K562 (cell line): ENCODE results near the gene RALY. TPM values are rescaled to one million over a fixed set of nuclear protein-coding genes. Genes with fewer than 3 reads are reported as not detected.

Experiments used
- ATAC-seq: fragments of 200-7000 bp; cut with Tn5 transposase; 3 replicates; pipeline ENCODE4 v1.9.1; 2020; ENCODE audit warnings: moderate library complexity
- BruUV-seq: library from RNA; stranded (reverse); fragments of 400-500 nt; replicated peaks from 2 replicates; lab custom pipeline; 2021; lab: Mats Ljungman, UMichigan
- CTCF ChIA-PET: fragments of 300-600 bp; formaldehyde crosslinking; extraction: SDS; loops from one replicate; lab custom pipeline; 2021; ENCODE audit warnings: low intra/inter-chr PET ratio; lab: Yijun Ruan, JAX
- POLR2A ChIA-PET: fragments of 300-600, 350-650 bp; sonication (Branson Sonifier 250); formaldehyde crosslinking; extraction: SDS; loops from one replicate; lab custom pipeline; 2021; ENCODE audit warnings: antibody characterized with exemption, inconsistent platforms; lab: Yijun Ruan, JAX
- DNase-seq, 4 experiments: peaks; one replicate each; pipeline versions ENCODE4 v3.0.0 to v3.0.0-alpha.2; 2011 to 2018; ENCODE audit warnings: low spot score in 3 of 4, mixed read lengths in 3 of 4; ENCODE audit errors: extremely low read depth in 1 of 4
- FAIRE-seq: peaks from 2 replicates; lab custom pipeline; 2011; peaks lifted over from hg19 to GRCh38; lab: Jason Lieb, UNC
- H2AFZ ChIP-seq: 2 replicates; pipeline ENCODE4 v1.6.0; 2011; ENCODE audit warnings: low read depth, low read length, control low read depth, inconsistent platforms
- H3K27ac ChIP-seq: fragments of 200-600 bp; 3 replicates; pipeline ENCODE4 v1.8.0; 2011; ENCODE audit warnings: low read depth, mild to moderate bottlenecking, control low read depth, inconsistent platforms, low read length, moderate library complexity, mixed read lengths; ENCODE audit errors: extremely low read depth
- H3K27me3 ChIP-seq, 2 experiments: fragments of 300-600 bp in 1 of 2; 2 replicates in 1 of 2; 3 replicates in 1 of 2; pipeline versions ENCODE4 v1.6.0 to v1.8.0; 2011; ENCODE audit warnings: inconsistent platforms in 2 of 2, low read length in 2 of 2, mild to moderate bottlenecking in 1 of 2, mixed read lengths in 1 of 2, moderate library complexity in 1 of 2; ENCODE audit not compliant: control insufficient read depth in 2 of 2, insufficient read depth in 2 of 2
- H3K36me3 ChIP-seq: fragments of 300-600 bp; 3 replicates; pipeline ENCODE4 v1.8.0; 2011; ENCODE audit warnings: mild to moderate bottlenecking, low read length, inconsistent platforms; ENCODE audit not compliant: control insufficient read depth, insufficient read depth
- H3K4me1 ChIP-seq, 2 experiments: fragments of 200-600 bp in 1 of 2; replicated peaks in 1 of 2; 2 replicates in 1 of 2; 3 replicates in 1 of 2; pipeline versions ENCODE4 v1.5.1 to v1.8.0; 2011; ENCODE audit warnings: inconsistent platforms in 2 of 2, low read length in 2 of 2, mild to moderate bottlenecking in 1 of 2, mixed read lengths in 1 of 2, moderate library complexity in 1 of 2; ENCODE audit not compliant: control insufficient read depth in 2 of 2, insufficient read depth in 2 of 2
- H3K4me2 ChIP-seq: 2 replicates; pipeline ENCODE4 v1.6.1; 2011; ENCODE audit warnings: low read length, control low read depth, inconsistent platforms, mixed read lengths; ENCODE audit not compliant: insufficient read depth
- H3K4me3 ChIP-seq: fragments of 200-600 bp; sonication (generic), shearing (Covaris generic); 2 replicates; pipeline ENCODE4 v1.5.1; 2016; ENCODE audit warnings: control low read depth, inconsistent platforms
- H3K79me2 ChIP-seq: fragments of 200-600 bp; 3 replicates; pipeline ENCODE4 v1.8.0; 2011; ENCODE audit warnings: low read length, inconsistent platforms; ENCODE audit not compliant: control insufficient read depth, insufficient read depth
- H3K9ac ChIP-seq, 2 experiments: 2 replicates each; pipeline versions ENCODE4 v1.6.0 to v1.6.1; 2011; ENCODE audit warnings: low read depth in 2 of 2, low read length in 2 of 2, control low read depth in 1 of 2, inconsistent platforms in 1 of 2, mild to moderate bottlenecking in 1 of 2, mixed read lengths in 1 of 2; ENCODE audit not compliant: insufficient read depth in 1 of 2
- H3K9me1 ChIP-seq: one replicate; pipeline ENCODE4 v1.6.0; 2011; ENCODE audit warnings: inconsistent platforms, mild to moderate bottlenecking, low read length, moderate library complexity; ENCODE audit not compliant: control insufficient read depth, insufficient read depth
- H3K9me3 ChIP-seq: replicated peaks from 2 replicates; pipeline ENCODE4 v1.5.1; 2011; ENCODE audit warnings: low read depth, low read length, inconsistent platforms; ENCODE audit not compliant: control insufficient read depth, insufficient read depth
- H4K20me1 ChIP-seq: replicated peaks from 2 replicates; pipeline ENCODE4 v1.6.1; 2011; ENCODE audit warnings: low read length, inconsistent platforms, mixed read lengths; ENCODE audit not compliant: control insufficient read depth, insufficient read depth
- CHD1 ChIP-seq: fragments of 200-600 bp; sonication (generic); IDR thresholded peaks from one replicate; pipeline ENCODE4 v1.6.1; 2012; ENCODE audit warnings: mild to moderate bottlenecking, moderate library complexity, low read length, inconsistent platforms
- CHD4 ChIP-seq: fragments of 200-600 bp; sonication (generic); IDR thresholded peaks from 3 replicates; pipeline ENCODE4 v1.6.1; 2012; ENCODE audit warnings: low read depth, mild to moderate bottlenecking, mixed read lengths, low read length, inconsistent platforms; ENCODE audit not compliant: insufficient read depth, insufficient replicate concordance, poor library complexity, severe bottlenecking
- E2F3 ChIP-seq: fragments of 250-450 bp; sonication (Bioruptor Pico); IDR thresholded peaks from 2 replicates; pipeline ENCODE4 v1.4.0; 2020; ENCODE audit warnings: mild to moderate bottlenecking
- ELF4 ChIP-seq: fragments of 450-650 bp; formaldehyde crosslinking; IDR thresholded peaks from 2 replicates; pipeline ENCODE4 v1.4.0; 2022; ENCODE audit warnings: missing genetic modification characterization
- FOXK2 ChIP-seq, 2 experiments: fragments of 450-650 bp; IDR thresholded peaks in 1 of 2; conservative IDR thresholded peaks in 1 of 2; 2 replicates each; pipeline ENCODE4 v1.6.1; 2016; ENCODE audit warnings: low read depth in 2 of 2, mild to moderate bottlenecking in 1 of 2
- NCOA2 ChIP-seq, 2 experiments: fragments of 450-650 bp; IDR thresholded peaks; 2 replicates each; pipeline ENCODE4 v1.6.1; 2018; ENCODE audit warnings: mild to moderate bottlenecking in 2 of 2, moderate library complexity in 1 of 2; ENCODE audit not compliant: partially characterized antibody in 2 of 2
- SREBF1 ChIP-seq: fragments of 150-350 bp; IDR thresholded peaks from 2 replicates; pipeline ENCODE4 v1.6.1; 2014; ENCODE audit warnings: antibody characterized with exemption, low read depth, low read length, borderline replicate concordance
- ZFPM2 ChIP-seq: fragments of 250-450 bp; sonication (Bioruptor Pico); IDR thresholded peaks from 2 replicates; pipeline ENCODE4 v1.5.1; 2022; ENCODE audit warnings: mild to moderate bottlenecking
- WGBS: fragments of 100-300 bp; shearing (Covaris generic); methylation state at CpG from one replicate; pipeline ENCODE4 v1.1.6; 2016; ENCODE audit warnings: low coverage, mixed read lengths; ENCODE audit not compliant: insufficient coverage; ENCODE audit errors: missing lambda C conversion rate; 5-methylcytosine and 5-hydroxymethylcytosine counted together
- in situ Hi-C: fragments of 300-500 bp; cut with MboI; formaldehyde crosslinking; loops from 4 replicates; pipeline ENCODE4 v1.15.0; 2018; ENCODE audit warnings: inconsistent platforms, mixed read lengths
- intact Hi-C: fragments of 100-400 bp; cut with micrococcal nuclease; formaldehyde crosslinking; loops from 2 replicates; pipeline ENCODE4 v1.14.2; 2022
- polyA plus RNA-seq, 8 experiments: library from polyadenylated mRNA; depleted of rRNA in 4 of 8; stranded (reverse) in 5 of 8; unstranded in 3 of 8; fragments of >200 nt; fragmentation: Nextera tagmentation in 2 of 8; fragmentation: Illumina TruSeq in 1 of 8; extraction: Ambion mirVana in 2 of 8; extraction: Trizol in 1 of 8; gene quantifications; 2 replicates each; pipeline versions ENCODE4 v1.2.1 to v1.2.3, GENCODE V29; 2011 to 2014; ENCODE audit warnings: inconsistent platforms in 1 of 8, missing spikeins in 1 of 8
- total RNA-seq, 7 experiments: library from RNA; depleted of rRNA in 6 of 7; stranded (reverse); fragments of >200 nt in 6 of 7; fragmentation: Illumina TruSeq in 2 of 7; extraction: Trizol in 2 of 7; gene quantifications; 2 replicates each; pipeline versions ENCODE4 v1.2.1 to v1.2.3, GENCODE V29; 2011 to 2021; ENCODE audit warnings: low replicate concordance in 1 of 7

Gene RALY
- total and polyA plus RNA-seq, 9 of the 15 experiments (the other 6 are each of a cell fraction or from before 2014, with no cell fraction given): 0.80 to 207 (median 128) TPM

- no peak overlapping the region for H3K27ac ChIP-seq
- 0% methylated on average over 2 of the region's 2 CpGs for WGBS
- no peaks in the 10 kb centered on the region for H4K20me1 ChIP-seq
- intact Hi-C loops (no loop called here), in situ Hi-C loops (no loop called here)
- ChIA-PET POLR2A (no interaction called here), CTCF (no interaction called here)
- no peaks in the 10 kb centered on the region for H3K36me3 ChIP-seq
- no peaks in the 10 kb centered on the region for H3K79me2 ChIP-seq
- no peak overlapping the region for H3K9ac ChIP-seq
- no peak overlapping the region for H2AFZ ChIP-seq
- no peak overlapping the region for H3K4me3 ChIP-seq
- no peaks in the 10 kb centered on the region for H3K9me1 ChIP-seq
- H3K9me3 ChIP-seq: no peaks in the 10 kb centered on the region
- no TSS peak for BruUV-seq
- no peak for DNase-seq
- peaks cover 27 to 33% of the 10 kb centered on the region in 2 experiments for H3K27me3 ChIP-seq
- TF ChIP-seq E2F3 (CRISPR knock-in tag) (no peak), NCOA2 (IDR thresholded peaks at IDR 0.05; ENCODE audit: partially characterized antibody in 2 of 2) (no peak)
- FAIRE-seq: no peak
- H3K4me1 ChIP-seq: no peaks in the 10 kb centered on the region; a peak in 1 of 5 replicates
- no peak overlapping the region for H3K4me2 ChIP-seq
- ATAC-seq: no peak
Observed at GRCh38 chr20:33977535-33977934, 16.2 kb upstream of the RALY start.

- Histone ChIP-seq H3K4me3 (no peak overlapping the region), H3K9me3 (no peaks in the 10 kb centered on the region), H3K4me1 (no peaks in the 10 kb centered on the region; a peak in 1 of 5 replicates), H3K4me2 (no peak overlapping the region), H4K20me1 (no peaks in the 10 kb centered on the region), H2AFZ (no peak overlapping the region), H3K9me1 (no peaks in the 10 kb centered on the region), H3K9ac (no peak overlapping the region), H3K27me3 (peaks cover 37% of the 10 kb centered on the region in 2 experiments), H3K36me3 (no peaks in the 10 kb centered on the region), H3K79me2 (no peaks in the 10 kb centered on the region), H3K27ac (no peak overlapping the region)
- CTCF ChIA-PET: no interaction called here
- FAIRE-seq (no peak), DNase-seq (no peak), ATAC-seq (no peak)
- WGBS: 0% methylated on average over 2 of the region's 2 CpGs
- TF ChIP-seq SREBF1 (no peak), CHD1 (no peak), ZFPM2 (CRISPR knock-in tag) (no peak), CHD4 (no peak), FOXK2 (conservative IDR thresholded peaks at IDR 0.05 in 1 of 2, IDR thresholded peaks at IDR 0.05 in 1 of 2; ENCODE audit: low read depth in 2 of 2) (no peak), ELF4 (CRISPR knock-in tag) (no peak)
- no TSS peak for BruUV-seq
- in situ Hi-C loops: no loop called here
- intact Hi-C loops: no loop called here
- POLR2A ChIA-PET: interaction anchor here (0.6 to 2.5 kb wide), 3 partner anchors 10 to 44 kb away, joined by 3 to 9 read pairs (median 4); partner anchors contain the start of gene RALY
Observed at GRCh38 chr20:33979094-33979493, 14.6 kb upstream of the RALY start.
